ENCODE results near the gene GBP4.

DNA sequence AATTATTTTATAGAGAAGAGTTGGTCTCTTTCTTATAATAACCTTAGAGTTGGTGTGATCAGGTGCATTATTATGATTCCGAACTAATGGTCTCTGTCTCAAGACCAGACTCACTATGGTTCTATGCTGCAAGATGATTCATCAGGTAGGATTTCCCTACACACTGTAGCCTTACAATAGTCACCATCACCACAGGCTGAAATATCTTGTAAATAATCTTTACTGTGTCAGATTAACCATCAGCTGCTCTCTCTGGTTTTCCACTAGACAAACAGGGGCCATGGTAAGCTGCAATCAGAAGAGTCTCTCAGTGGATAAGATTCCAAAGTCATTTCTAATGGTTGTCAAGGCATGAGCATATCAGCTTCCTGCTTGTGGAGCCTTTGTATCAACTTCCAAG, 4.4 kb upstream of the GBP4 start:
- TF ChIP-seq, protein P1, sequence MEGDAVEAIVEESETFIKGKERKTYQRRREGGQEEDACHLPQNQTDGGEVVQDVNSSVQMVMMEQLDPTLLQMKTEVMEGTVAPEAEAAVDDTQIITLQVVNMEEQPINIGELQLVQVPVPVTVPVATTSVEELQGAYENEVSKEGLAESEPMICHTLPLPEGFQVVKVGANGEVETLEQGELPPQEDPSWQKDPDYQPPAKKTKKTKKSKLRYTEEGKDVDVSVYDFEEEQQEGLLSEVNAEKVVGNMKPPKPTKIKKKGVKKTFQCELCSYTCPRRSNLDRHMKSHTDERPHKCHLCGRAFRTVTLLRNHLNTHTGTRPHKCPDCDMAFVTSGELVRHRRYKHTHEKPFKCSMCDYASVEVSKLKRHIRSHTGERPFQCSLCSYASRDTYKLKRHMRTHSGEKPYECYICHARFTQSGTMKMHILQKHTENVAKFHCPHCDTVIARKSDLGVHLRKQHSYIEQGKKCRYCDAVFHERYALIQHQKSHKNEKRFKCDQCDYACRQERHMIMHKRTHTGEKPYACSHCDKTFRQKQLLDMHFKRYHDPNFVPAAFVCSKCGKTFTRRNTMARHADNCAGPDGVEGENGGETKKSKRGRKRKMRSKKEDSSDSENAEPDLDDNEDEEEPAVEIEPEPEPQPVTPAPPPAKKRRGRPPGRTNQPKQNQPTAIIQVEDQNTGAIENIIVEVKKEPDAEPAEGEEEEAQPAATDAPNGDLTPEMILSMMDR (conservative IDR thresholded peaks at IDR 0.05; ENCODE audit: low read depth, low read length) = no peak
- TF ChIP-seq EZH2 (IDR thresholded peaks at IDR 0.05; ENCODE audit: low read length, unreplicated experiment) = no peak
- TF ChIP-seq EZH2phosphoT487 (IDR thresholded peaks at IDR 0.05; ENCODE audit: borderline replicate concordance, low read length) = no peak

All from PC-3 (cell line).